GM18907 (cell line): ENCODE measurements around the gene IFT88.
A peak's percentile ranks its signal among the peaks of the same experiment; 100 is the strongest.

Experiments used
- ATAC-seq: cut with Tn5 transposase; IDR thresholded peaks from one replicate; pipeline ENCODE4 v1.9.1; 2021; ENCODE audit warnings: mild to moderate bottlenecking, moderate library complexity; ENCODE audit not compliant: unreplicated experiment

Gene IFT88, protein sequence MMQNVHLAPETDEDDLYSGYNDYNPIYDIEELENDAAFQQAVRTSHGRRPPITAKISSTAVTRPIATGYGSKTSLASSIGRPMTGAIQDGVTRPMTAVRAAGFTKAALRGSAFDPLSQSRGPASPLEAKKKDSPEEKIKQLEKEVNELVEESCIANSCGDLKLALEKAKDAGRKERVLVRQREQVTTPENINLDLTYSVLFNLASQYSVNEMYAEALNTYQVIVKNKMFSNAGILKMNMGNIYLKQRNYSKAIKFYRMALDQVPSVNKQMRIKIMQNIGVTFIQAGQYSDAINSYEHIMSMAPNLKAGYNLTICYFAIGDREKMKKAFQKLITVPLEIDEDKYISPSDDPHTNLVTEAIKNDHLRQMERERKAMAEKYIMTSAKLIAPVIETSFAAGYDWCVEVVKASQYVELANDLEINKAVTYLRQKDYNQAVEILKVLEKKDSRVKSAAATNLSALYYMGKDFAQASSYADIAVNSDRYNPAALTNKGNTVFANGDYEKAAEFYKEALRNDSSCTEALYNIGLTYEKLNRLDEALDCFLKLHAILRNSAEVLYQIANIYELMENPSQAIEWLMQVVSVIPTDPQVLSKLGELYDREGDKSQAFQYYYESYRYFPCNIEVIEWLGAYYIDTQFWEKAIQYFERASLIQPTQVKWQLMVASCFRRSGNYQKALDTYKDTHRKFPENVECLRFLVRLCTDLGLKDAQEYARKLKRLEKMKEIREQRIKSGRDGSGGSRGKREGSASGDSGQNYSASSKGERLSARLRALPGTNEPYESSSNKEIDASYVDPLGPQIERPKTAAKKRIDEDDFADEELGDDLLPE

DNA sequence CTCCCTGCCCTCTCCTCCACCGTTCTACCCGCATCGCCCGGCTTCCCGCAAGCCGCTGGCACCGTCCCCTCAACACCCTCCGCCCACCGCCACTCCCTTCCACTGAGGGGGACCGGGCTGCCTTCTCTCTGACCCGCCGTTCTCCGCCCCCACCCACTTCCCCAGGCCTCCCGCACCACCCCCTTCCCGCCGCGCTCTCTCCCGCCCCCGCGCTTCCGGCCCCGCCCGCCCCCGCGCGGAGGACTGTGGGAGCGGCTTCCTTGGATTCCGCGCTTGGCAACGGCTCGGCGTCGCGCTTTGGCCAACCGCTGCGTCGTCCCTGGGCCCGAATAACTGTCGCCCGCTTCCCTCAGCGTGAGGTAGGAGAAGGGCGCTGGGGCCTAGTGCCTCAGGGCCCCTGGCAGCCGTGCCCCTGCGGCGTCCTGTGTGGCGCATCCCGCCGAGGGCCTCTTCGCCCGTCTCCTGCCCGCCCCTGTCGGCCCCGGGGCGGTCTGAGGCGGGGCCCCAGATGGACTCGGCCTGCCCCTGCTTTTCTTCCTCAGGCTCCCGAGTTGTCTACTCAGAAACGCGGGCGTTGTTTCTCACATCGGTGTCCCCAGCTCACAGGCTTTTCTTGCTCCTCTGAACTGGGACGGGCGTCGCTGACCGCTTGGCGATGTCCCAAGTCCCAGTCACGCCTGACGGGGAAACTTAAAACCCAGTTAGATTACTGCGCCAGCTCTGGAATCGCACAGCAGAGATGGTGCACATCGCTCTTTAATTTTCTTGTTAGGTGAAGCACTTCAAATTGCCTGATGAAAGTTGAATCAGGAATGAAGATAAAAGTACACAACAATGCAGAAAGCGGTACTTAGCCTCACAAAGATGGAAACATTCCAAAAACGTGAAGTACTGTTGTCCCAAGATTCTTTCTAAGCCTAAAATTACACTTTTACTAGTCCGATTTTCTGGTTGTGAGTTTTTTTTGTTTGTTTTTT lies at the start of gene IFT88:
Gene IFT88 (plus strand): TSS at position 260 of the 977 bp plus-strand sequence. CDS start 7,229 bp downstream, outside the sequence.
- ATAC-seq: peak; percentile 93

DNA sequence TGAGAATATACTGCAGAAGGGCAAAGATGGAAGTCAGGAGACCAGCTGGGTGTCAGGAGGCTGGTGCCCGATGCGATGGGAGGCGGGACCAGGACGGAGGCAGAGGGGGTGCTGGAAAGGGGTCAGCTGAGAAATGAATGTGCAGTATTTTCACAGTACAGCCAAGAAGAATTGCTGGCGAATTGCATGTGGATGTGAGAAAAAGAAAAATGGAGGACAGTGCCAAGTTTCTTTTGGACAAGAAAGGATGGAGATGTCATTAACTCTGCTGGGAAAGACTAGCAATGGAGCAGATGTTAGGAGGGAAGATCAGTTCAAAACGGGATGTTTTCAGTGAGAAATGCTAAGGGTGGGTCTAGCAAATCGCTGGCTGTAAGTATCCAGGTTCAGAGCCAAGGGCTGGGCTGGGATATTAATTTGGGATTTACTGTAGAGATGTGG lies 48.3 kb upstream of the IFT88 start:
- no peak for ATAC-seq

DNA sequence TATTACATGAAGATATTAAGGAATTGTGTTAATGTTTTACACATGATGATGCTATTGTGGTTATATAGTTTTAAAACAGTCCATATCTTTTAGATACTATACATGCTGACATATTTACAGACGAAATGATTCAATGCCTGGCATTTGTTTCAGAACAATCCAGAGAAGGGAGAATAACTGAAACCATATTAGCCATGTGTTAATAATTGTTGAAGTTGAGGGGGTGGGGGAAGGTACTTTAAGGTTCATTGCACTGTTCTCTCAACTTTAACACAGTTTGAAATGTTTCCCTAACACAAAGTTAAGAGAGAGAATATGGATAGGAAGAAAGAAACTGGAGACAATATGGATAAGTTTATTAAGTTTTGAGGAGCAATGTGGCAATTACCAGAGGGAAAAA lies 47.1 kb upstream of the IFT88 start:
- ATAC-seq: no peak

DNA sequence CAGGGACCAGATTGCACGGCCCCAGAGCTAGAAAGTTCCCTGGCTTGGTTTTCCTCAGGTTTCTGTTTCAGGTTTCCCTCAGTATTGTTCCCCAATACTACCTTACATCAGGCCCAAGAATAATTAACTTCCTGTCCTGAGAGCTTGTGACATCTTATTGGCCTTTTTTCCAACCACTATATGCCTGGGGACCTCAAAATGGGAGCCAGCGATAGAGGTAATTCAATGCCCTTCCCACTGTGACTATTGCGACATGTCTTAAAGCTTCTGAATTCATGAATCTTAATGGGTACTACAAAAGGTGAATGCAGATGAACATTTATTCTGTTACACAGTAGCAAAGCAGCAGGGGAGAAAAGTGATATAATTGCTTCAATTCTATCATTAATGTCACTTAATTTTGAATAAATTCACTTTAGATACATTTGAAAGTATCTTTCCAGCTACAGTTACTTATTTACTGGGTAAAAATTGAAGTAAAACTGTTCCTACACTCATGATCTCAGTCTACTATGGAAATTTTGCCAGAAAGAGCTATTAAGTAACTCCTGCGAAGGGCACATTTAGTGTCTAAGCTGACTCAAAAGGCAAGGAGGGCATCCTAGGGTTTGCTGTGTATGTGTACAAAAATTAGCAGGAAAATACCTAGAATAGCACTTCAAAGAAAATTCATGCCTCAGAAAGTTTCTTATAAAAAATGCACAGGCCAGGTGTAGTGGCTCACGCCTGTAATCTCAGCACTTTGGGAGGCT lies 45.4 kb upstream of the IFT88 start:
- ATAC-seq: no peak

DNA sequence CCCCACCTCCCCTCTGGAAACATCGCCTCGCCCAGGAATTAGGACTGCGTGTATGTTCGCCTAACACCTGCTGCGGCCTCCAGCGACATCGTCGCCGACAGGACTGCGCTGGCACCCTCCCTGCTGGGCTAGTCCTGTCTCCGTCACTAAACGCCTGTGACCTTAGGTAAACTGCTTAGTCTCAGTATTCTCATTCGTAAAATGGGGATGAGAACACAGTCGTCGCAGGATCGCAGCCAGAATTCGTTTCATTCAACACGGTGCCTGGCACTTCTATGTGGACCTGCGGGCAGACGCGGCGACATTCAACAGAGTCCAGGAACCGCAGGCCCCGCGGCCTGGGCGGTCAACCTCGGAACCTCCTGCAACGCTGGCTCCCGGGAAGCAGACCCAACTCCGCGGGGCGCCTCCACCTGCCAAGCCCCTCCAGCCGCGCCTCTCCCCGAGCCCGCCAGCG lies 41.8 kb upstream of the IFT88 start:
- peak; percentile 29 for ATAC-seq

DNA sequence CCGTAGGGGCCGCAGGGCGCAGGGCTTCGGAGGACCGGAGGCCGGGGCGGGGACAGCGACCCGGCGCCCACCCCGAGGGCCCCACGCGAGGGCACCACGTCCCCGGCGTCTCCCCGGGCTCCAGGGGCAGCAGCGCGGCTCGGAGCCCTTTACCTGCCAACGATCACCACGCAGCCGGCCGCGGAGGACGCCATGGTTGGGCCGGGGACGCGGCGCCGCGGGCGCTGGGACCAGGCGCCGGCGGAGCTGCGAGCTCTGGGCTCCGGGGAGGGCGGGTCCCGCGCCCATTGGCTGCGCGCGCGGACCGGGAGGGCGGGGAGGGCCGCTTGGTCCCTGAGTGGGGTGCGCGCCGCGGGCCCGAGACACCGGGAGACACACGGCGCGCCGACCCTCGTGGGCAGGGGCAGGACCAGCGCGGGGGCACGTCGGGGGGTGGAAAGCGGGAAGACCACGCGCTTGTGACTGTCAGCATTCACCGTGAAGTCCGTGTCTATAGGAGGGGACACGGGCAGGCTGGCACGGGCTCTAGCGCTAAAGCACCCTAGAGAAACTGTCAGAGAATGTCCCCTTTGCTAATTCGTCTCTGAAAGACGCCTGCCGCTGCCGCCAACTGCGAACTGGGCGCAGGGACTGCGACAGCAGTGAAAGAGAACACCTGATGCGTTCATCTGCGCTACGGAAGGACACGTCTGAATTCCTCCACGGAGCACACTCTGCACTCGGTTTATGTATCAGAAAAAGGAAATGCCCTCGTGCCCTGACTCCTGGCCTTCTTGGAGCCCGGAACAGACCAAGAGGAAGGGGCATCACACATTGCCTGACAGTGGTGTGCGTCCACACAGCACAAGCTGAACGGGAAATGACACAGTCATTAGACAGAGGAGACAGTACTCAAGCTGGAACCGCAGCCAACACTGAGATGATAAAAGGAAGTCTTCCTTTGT lies 41.1 kb upstream of the IFT88 start, which contains the start of gene CRYL1:
Gene CRYL1 (minus strand): TSS at position 257 of the 944 bp plus-strand sequence. CDS start 63 bp downstream, at position 194.
- peak; percentile 76 for ATAC-seq

DNA sequence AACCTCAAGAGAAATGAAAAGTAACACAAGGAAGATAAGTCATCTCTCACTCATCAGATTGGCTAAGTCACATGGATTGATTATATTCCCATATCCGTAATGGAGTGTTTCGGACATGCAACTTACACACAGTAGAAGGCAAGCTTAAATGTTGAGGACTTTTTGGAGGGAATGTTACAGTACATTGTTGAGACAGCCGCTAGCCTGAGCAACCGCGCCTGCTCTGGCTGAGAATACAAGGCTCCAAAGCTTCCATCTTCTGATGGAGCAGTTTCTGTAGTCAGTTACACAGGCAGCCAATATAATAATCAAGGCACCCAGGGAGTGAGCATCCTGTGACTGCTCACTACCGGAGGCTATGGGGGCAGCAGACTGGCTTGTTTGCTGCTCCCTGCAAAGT lies 40.3 kb upstream of the IFT88 start:
- no peak for ATAC-seq

DNA sequence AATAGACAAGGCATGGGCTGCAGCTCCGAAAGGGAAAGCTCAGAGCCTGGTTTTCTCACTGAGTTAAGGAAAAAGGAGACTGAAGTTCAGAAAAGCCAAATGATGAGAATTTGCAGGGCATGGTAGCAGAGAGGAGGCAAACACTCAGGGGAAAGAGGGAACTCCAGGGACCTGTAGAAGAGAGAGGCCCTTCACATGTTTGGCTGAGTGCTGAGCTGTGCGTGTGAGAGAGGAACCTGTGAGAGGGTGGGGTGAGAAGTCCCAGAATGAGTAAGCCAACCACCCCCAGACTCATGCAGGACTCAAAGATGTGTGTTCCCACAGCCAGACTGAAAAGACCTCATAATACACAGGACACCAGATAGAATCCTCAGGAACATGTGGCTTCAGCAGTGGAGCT lies 38.5 kb upstream of the IFT88 start:
- peak; percentile 39 for ATAC-seq

DNA sequence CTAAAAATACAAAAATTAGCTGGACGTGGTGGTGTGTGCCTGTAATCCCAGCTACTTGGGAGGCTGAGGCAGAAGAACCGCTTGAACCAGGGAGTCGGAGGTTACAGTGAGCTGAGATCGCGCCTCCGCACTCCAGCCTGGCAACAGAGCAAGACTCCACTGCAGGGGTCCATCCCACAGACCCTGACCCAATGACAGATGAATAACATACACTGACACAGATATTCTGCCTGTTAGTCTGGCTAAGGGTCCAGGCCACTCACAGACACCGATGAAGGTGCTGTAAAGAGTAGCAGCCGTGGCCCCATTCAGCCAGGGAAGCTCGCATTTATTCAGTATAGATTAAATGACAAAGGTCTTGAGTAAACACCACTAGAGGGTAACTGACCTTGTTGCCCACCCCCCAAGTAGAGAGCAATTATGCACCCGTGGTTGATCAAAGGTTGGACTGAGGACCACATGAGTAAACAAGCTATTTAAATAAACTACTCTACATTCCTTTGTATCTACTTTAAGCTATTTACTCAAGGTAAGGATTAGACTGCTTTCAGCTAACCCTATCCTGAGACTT lies 32.8 kb upstream of the IFT88 start:
- no peak for ATAC-seq

DNA sequence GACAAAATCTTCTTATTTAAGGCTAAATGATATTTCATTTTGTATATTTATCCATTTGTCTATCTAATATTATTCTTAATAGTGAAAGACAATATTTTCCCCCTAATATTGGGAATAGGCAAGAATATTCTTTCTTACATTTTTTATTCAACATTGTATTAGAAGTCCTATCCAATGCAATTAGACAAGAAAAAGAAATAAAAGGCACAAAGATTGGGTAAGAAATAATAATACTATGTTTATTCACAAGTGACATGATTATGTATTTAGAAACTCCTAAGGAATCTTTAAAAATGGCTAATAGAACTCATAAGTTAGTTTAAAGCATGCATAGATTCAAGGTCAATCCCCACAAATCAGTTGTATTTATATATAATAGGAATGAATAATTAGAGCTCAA lies 30.0 kb upstream of the IFT88 start:
- no peak for ATAC-seq

DNA sequence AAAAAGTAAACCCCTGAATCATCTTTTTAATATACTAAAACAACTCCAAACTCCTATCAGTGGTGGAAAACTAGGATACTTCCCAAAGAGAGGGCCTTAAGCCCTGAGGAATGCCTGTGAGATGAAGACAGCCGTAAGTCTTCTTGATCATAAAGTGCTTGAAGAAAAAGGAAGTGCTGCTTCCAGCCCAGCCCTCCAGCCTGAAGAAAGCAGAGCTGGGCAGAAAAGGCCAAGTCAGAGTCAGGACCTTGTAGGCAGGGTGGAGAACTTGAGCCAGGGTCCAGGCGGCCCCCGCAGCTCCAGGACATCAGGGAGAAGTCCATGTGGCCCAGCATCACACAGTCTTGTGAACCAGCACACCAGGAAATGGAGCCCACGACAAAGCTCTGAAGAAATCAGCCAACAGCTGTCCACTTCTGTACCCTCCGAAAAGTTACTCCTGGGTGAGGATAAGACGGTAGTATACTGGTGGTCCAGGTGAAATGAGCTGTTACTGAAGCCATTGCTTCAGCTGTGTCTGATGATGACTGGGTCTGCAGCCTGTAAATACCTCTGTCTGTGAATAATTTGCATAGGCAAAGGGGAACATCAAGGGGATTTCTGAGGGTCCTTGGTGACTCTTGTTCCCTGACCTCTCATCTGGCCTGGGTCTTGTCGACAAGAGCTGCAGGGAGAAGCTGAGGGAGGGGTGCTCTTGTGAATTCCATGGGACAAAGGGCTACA lies 22.6 kb upstream of the IFT88 start:
- ATAC-seq: peak; percentile 60

DNA sequence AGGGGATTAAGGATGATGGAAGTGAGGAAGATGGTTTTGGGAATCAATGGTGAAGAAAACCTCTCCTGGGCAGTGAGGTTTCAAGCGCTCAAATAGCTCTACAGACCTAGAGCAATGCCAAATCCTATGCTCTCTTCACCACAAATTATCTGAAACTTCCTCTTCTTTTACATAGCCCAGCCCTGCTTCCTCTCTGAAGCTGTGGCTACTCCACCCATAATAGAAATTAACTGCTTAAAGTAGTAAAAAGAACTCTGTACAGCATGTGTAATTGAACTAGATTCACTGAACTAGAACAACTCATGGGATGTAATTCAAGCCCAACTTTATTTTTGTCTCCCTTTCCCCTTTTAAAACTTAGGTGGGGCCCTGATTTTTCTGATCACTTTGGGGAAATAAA lies 20.4 kb upstream of the IFT88 start:
- no peak for ATAC-seq

DNA sequence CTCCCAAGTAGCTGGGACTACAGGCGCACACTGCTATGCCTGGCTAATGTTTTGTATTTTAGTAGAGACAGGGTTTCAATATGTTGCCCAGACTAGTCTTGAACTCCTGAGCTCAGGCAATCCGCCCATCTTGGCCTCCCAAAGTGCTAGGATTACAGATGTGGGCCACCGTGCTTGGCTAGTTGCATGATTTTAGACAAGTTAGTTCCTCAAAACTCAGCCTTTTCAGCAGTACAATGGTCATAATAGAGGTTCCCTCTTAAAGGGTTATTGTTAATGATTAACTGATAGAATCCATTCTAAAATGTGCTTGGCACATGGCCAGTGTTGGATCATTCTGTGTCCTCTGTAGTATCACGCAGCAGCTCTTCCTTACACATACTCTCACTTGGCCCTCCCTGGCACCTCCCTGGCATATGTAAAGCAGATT lies 19.5 kb upstream of the IFT88 start:
- no peak for ATAC-seq

DNA sequence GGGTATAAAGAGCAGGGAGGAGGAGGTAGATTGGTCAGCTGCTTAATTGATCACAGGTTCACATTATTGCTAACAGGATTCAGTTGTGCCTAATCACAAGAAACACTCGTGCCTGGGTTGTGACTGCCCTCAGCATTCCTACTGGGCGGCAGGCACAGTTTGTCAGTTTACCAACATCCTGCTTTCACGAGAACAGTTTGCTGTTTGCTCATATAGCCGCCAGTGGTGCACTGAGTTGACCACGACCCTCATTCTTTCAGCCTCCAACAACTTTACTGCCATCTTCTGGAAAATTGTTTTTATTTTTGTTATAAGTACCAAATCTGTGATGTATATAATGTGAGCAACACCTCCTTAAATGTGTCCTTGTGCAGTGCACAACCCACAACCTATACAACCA lies 16.2 kb upstream of the IFT88 start:
- ATAC-seq: no peak

DNA sequence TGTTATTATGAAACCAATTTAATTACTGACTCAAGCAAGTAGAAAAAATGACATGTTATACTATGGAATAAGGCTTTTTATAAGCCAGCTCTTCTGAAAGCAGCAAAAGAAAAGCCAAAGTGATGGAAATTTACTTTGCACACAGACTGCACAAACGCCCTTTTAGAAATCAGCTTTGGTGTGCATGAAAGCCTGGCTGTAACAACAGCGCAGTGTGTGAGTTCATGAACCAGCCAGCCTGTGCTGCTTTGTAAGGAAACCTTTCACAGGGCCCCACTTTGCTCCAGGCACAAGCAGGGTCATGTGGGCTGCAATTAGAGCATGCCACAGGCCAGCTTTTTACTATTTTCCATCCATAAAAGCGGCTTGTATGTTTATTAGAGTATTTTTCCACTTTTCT lies 13.6 kb upstream of the IFT88 start:
- ATAC-seq: no peak

DNA sequence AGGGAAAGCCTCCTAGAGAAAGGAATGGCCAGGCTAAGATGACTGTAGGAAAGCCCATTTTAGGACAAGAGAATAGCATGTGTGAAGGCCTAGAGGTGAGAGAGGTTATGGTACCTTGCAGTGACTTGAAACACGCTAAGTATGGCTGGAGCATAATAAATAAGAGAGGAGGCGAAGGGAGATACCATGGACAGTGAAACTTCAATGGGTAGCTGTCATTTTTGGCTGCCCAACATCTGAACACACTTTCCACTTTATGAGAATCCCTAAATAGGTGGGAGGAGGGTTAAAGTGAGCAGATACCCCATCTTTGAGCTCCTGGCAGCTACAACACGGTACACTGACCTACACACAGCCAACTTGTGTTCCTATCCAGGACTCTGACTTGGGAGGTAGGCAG lies 8.0 kb upstream of the IFT88 start:
- no peak for ATAC-seq

DNA sequence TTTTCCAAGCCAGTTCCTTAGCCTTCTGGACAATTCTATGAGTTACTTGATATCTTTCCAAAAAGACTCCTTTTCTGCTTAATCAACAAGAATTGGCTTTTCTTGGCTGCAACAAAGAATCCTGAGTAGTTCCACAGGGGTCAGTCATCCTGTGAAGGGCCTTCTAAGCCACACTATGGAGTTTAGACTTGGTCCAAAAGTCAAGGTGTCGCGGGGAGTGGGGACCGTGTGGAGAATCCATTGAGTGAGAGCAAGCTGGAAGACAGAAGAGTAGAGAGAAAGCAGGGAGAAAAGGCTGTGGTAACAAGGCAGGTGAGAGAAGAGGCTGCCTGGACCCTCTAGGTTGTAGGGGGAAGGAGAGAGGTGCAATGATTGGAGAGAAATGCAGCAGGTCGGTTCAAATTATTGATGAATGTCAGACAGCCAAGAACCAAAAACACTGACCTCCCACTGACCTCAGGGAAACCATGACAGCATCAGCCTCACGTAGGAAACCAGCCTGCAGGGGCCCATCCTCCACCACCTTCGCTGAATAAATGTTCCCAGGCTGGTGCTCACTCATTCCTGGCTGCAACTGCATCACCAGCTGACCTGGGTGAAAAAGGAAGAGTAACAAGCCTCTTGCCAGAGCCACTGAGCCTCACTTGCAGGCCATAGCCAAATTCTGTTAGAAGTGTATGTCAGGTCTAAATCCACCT lies 7.1 kb upstream of the IFT88 start:
- ATAC-seq: no peak
